OCI-LY1 (cell line): ENCODE results near the gene ATP1A4.

Experiments
- EZH2 ChIP-seq: fragments of 200-600 bp; sonication (generic), shearing (Covaris generic); IDR thresholded peaks from 2 replicates; pipeline ENCODE4 v1.8.0; 2017; ENCODE audit warnings: borderline replicate concordance, mixed run types, mild to moderate bottlenecking, antibody characterized with exemption, low read length, moderate library complexity, mixed read lengths
- TF ChIP-seq, protein P1 (sequence below): fragments of 200-600 bp; sonication (generic), shearing (Covaris generic); IDR thresholded peaks from 2 replicates; pipeline ENCODE4 v1.5.1; 2017; ENCODE audit warnings: mild to moderate bottlenecking, antibody characterized with exemption, low read length, moderate library complexity, mixed read lengths

DNA sequence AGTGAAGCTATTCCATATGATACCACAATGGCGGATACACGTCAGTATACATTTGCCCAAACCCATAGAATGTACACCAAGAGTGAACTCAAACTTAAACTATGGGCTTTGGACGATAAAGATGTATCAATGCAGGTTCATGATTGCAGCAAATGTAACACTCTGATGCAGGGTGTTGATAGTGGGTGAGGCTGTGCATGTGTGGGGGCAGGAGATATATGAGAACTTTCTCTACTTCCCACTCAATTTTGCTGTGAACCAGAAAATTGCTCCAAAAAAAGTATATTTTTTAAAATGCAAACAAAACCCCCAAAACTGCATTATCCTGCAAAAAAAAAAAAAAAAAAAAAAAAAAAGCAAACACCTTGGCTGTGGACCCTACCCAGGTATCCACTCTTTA, 32.5 kb upstream of the ATP1A4 start:
- TF ChIP-seq, protein P1, sequence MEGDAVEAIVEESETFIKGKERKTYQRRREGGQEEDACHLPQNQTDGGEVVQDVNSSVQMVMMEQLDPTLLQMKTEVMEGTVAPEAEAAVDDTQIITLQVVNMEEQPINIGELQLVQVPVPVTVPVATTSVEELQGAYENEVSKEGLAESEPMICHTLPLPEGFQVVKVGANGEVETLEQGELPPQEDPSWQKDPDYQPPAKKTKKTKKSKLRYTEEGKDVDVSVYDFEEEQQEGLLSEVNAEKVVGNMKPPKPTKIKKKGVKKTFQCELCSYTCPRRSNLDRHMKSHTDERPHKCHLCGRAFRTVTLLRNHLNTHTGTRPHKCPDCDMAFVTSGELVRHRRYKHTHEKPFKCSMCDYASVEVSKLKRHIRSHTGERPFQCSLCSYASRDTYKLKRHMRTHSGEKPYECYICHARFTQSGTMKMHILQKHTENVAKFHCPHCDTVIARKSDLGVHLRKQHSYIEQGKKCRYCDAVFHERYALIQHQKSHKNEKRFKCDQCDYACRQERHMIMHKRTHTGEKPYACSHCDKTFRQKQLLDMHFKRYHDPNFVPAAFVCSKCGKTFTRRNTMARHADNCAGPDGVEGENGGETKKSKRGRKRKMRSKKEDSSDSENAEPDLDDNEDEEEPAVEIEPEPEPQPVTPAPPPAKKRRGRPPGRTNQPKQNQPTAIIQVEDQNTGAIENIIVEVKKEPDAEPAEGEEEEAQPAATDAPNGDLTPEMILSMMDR, result no peak
- TF ChIP-seq EZH2, result no peak
